NCI-H69 (cell line): Measurements from ENCODE around the gene PTPRN2.

ENCODE experiments used
- DNase-seq: peaks from one replicate; lab custom pipeline; 2025; lab: John Stamatoyannopoulos, UW

The PTPRN2 gene

DNA sequence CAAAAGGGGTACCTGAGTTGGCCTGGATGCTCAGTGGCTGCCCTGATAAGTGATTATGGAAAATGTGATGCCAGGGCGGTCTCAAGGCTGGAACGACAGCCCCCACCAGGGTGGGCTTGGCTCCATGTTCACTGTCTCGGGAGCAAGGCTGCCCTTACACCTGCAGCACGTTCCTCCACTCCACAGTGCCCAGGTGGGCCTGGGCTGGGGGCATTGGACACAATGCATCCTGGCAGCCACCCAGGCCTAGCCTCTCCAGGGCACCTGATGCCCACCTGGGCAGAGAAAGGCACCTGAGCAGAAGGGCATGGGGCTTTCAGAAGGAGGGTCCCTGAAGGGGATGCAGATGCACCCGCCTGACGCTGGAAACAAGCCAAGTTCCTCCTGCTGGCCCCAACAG lies 702.5 kb downstream of the PTPRN2 start:
- no peak for DNase-seq

DNA sequence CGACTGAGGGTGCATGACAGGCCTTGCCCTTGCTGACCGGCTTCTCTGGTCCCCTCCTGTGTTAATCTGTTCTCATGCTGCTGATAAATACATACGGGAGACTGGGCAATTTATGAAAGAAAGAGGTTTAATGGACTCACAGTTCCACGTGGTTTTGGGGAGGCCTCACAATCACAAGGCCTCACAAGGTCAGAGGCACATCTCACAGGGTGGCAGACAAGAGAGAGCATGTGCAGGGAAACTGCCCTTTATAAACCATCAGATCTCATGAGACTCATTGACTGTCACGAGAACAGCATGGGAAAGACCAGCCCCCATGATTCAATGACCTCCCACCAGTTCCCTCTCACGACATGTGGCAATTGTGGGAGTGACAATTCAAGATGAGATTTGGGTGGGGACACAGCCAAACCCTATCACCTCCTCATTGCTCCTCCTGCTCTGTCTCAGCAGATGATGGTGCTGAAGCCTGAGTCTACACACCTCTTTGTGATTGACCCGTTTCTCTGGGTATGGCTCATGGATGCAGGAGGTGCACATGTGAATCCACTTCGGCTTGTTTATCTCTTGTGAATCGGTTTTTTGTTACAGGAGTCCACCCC lies 703.1 kb downstream of the PTPRN2 start:
- DNase-seq = no peak

DNA sequence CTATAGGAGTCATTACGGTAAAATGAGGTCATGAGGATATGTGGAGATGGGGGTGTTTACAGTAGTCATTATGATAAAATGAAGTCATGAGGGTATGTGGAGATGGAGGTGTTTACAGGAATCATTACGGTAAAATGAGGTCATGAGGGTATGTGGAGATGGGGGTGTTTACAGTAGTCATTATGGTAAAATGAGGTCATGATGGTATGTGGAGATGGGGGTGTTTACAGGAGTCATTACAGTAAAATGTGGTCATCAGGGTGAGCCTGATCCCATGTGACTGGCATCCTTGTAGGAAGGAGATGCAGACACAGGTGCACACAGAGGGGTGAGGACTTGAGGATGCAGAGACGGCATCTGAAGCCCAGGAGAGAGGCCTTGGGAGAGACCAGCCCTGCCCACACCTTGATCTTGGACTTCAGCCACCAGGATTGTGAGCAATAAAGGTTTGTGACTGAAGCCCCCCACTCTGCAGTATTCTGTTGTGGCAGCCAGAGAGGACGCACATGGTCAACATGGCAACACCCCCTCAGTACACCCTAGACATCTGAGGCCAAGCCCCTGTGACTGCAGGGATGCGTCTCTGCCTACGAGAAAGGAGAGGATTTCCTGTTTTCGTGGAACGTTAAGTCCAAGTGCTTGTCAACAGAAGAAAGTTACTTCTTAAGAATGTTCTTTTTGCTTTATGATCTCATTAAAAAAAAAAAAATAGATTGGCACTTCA lies 706.4 kb downstream of the PTPRN2 start:
- DNase-seq = no peak

DNA sequence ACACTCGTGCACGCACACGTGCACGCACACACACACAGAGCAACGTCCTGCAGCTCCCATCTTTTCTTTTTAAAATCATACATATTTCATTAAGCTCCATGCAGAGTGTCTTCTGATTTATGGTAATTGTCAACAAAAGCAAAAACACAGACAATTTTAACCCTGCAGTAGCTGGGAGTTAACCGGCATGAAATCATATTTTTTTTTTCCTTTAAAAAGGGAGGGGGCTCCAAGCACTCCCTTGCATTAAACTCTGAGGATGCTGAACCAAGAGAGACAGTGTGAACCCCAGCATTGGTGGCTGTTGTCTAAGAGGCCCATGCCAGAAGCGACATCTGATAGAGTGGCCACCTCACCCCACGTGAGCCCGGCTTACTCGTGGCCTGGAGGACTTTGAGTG lies 708.2 kb downstream of the PTPRN2 start:
- no peak for DNase-seq

DNA sequence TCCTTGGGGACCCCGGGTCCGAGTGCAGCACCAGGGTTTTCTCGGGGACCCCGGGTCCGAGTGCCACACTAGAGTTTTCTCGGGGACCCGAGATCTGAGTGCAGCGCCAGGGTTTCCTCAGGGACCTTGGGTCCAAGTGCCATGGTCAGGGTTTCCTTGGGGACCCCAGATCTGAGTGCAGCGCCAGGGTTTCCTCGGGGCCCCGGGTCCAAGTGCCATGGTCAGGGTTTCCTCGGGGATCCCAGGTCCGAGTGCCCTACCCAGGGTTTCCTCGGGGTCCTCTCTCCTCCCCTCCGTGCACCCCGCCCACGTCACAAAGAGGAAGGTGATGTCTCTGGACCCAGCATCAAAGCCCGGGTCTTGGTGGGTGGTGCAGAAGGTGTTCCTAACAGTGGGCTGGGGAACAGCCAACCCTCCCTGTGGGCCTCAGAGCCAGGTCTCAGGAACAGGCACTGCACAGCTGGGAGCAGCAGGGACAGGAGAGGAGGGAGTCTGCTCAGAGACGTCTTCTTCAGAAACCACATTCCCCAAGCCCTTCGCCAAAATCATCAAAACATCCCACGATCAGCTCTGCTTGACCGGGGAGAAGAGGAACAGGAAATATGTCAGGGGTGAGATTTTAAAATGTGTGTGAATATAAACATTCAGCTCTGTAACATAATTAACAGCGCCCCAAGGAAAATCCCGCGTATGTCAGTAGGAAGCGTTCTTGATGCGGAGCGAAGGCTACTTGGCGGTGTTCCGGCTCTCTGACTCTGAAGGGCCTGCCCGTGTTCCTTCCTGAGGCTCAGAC lies 710.1 kb downstream of the PTPRN2 start:
- no peak for DNase-seq

DNA sequence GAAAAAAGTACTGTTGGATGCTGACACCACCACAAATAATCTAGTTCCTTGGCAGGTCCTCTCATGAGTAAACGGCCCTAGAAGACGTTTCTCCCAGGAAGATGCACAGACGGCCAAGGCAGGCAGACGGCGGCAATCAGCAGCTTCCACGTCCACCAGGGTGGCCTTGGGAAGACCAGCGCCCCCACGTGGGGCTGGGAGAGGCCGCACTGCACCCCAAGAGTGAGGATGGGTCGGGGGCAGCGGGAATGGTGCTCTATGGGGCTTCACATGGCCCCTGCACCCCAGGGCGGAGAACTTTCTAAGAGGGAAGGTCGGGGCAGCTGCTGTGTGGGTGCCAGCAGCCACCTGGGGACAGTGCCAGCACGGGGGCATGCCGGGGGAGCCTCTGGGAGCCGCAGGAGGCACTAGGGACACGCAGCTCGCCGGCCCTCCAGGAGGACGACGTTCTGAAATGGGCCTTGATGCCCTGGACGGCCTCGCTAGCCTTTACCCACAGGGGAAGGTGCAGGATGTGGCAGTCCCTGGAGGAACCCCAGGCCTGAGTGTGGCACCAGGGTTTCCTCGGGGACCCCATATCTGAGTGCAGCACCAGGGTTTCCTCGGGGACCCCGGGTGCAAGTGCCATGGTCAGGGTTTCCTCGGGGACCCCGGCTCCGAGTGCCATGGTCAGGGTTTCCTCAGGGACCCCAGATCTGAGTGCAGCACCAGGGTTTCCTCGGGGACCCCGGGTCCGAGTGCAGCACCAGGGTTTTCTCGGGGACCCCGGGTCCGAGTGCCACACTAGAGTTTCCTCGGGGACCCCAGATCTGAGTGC lies 710.9 kb downstream of the PTPRN2 start:
- DNase-seq = no peak

DNA sequence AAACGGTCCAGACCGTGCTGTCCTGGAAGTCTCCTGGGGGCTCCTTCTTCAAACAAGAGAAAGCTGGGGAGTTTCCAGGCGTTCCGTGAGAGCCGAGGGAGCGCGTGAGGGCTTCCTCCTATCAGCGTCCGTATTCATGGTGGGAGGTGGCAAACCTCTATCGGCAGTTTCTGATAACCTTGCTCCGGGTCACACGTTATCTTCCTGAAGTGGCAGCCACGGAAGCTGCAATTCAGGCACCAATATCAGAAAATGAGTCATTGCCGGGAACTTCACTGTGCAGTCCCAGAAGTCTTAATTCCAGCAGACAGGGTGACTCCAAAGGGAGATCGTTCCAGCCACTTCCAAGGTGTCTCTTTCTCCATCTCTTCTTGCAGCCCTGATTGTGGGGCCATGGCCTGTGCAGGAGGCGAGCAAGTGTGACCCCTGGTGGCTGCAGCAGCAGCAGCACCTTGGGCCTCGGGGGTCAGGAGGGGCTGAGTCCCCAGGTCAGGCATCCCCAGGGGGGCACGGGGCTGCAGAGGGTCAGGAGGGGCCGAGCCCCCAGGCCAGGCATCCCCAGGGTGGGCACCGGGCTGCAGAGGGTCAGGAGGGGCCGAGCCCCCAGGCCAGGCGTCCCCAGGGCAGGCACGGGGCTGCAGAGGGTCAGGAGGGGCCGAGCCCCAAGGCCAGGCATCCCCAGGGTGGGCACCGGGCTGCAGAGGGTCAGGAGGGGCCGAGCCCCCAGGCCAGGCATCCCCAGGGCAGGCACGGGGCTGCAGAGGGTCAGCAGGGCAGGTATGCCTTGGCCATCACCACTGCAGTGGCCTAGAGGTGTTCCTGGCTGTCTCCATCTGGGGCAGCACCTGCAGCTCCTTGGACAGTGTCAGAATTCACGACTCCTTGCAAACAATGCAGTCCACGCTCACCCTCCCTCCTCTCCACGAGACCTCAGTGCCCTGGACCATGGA lies 712.1 kb downstream of the PTPRN2 start:
- peak; percentile 24 for DNase-seq

DNA sequence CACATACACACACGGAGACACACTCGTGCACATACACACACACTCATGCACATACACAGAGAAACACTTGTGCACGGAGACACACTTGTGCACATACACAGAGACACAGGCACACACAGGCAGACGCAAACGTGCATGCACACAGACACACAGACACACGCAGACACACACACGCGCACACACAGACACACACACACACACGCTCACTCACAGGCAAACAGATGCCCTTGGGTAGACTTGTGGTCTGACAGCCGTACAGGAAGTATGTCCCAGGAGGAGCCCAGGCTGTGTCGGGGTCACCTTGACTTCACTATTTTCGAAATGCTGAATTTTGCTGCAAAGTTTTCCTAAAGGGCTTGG lies 712.8 kb downstream of the PTPRN2 start:
- DNase-seq = no peak

DNA sequence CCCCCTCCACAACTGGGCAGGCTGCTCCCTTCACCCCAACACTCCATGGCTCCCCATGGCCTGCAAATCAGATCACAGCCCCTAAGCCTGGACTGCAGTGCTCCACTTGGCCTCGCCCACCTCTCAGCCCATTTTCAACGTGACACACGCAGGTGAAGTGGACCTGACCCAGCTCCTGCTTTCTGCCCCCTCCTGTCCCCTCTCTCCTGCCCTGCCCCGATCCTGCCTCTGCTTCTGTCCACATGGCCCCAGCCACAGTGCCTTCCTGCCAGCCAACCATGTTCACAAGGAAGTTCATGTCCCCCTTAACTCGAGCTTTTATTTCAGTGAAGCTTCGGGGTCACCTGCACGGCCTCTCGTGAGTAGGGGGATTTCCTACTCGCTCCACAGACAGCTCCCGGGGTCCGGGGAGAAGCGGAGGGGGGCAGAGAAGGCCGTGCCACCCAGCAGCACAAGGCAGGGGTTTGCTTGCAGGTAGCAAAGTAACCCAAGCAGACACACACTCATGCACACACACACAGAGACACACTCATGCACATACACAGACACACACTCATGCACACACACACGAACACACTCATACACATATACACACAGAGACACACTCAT lies 713.3 kb downstream of the PTPRN2 start:
- DNase-seq = no peak

DNA sequence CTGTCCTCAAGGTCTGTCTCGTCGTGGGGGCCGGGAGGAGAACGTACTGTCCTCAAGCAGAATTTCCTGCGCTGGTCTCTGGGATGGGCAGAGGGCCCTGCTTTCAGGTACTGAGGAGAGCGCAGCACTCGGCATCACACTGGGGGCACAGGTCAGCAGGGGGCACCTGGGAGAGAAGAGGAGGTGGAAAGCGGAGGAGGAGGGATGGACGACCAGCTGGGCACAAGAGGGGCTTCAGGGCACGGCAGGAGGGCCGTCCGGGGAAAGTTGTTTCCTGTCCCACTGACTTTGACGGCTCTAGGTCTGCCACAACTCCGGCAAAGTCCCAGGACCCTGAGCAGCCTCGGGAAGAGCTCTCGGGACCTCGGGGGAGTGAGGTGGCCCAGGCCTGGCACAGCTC lies 714.0 kb downstream of the PTPRN2 start:
- DNase-seq = no peak

DNA sequence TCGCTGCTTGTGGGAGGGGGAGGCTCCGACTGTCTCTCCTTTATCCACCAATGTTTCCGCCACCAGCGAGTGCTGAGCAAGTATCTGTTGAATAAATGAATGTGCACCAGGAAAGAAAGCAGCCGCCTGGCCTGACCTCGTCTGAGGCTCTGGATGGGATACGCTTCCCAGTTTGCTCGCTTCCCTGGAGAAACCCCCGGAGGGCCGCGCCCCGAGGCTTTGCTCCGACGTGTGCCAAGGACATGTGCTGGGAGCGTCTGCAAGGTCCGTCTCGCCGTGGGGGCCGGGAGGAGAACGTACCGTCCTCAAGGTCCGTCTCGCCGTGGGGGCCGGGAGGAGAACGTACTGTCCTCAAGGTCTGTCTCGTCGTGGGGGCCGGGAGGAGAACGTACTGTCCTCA lies 714.4 kb downstream of the PTPRN2 start:
- no peak for DNase-seq

DNA sequence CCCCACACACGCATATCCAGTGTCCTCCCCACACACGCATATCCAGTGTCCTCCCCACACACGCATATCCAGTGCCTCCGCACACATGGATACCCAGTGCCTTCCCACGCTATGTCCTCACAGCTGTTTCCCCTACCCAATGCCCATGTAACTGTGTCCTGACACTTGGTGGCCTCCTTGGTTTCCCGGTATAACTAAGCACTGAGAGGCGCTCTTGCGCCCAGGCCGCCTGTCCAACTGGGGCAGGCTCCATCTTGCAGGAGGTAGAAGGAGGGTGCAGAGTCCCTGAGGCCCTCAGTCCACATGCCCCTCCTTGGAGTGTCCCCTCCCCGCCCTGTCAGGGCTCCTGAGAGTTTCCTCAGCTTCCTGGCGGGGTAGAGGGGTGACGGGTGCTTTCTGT lies 715.2 kb downstream of the PTPRN2 start:
- DNase-seq = no peak

DNA sequence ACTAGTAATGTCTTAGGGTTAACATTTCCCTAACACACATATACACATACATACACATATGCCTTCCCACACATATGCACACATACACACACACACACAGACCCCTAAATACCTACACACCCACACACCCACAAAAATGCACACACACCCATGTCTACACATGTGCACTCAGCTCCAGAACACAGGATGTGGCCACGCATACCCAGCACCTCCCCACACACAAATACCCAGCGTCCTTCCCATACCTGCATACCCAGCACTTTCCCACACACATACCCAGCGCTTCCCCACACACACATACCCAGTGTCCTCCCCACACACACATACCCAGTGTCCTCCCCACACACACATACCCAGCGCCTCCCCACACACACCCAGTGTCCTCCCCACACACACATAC lies 715.9 kb downstream of the PTPRN2 start:
- DNase-seq = no peak

DNA sequence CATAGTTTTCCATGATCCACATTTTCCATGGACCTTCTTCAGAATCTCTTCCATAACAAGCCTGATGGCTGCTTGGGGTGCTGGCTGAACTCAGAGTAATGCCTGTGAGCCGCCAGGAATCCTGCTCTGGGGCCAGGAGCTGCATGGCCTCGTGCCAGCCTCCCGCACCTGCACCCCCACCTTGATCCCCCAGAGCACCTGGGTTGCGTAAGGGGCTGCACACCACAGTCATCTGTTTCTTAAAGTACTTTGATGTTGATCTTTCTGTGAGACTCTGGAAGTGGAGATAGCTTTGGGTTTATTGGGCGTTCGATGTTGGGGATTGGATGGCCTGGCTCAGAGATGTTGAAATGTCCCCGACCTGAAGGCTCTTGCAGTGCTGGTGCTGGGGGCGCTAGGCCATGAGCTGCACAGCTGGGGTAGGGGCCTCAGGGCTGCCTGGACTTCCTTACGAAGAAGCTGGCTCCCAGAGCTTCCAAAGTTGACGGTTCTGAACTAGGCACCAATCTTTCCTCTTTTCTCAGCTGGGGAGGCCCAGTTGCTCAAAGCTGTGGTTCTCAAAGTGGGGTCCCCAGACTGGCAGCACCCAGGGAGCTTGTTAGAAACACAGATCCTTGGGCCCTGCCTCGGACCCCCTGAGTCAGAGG lies 716.9 kb downstream of the PTPRN2 start:
- no peak for DNase-seq

DNA sequence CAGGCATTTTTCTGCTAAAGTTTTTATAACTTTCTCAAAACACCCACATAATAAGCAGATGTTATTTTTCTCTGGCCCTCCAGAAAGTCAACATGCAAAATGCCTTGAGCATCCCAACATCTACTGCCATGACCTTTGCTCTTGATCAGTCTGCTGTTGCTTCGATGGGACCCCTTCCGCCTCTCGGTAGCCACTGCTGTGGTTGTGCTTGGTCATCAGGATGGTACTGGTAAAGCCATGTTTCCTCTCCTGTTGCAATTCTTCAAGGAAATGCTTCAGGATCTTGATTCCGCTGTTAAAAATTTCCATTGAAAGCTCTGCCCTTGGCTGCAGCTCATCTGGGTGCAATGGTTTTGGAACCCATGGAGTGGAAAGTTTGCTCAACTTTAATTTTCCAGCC lies 717.8 kb downstream of the PTPRN2 start:
- no peak for DNase-seq

DNA sequence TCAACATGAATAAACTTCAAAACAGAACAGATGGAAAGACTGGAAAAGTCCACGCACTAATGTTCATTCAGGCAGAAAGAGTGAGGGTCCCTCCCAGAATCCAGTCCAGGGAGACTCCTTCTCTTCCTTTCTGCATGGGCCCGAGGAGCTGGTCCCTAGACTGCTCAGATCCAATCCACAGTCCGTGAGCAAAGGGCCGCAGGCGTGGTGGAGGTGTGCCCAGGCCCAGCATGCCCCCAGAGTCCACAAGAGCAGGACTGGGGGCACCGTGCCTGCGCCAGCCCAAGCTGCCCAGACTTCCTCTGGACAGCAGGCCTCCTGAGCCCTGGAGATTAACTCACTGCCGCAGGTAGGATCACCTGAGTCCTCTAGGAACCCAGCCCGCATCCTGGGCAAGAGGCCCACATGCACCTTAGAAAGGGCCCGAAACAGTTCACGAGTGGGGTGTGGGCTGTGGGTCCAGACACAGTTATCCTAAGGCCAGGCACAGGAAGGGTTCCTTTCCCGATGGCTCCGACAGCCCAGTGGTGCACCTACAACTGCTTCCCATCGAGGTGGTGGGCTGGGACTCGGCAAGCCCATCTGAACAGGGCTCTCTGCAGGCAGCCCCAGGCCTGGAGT lies 719.8 kb downstream of the PTPRN2 start:
- DNase-seq = no peak

DNA sequence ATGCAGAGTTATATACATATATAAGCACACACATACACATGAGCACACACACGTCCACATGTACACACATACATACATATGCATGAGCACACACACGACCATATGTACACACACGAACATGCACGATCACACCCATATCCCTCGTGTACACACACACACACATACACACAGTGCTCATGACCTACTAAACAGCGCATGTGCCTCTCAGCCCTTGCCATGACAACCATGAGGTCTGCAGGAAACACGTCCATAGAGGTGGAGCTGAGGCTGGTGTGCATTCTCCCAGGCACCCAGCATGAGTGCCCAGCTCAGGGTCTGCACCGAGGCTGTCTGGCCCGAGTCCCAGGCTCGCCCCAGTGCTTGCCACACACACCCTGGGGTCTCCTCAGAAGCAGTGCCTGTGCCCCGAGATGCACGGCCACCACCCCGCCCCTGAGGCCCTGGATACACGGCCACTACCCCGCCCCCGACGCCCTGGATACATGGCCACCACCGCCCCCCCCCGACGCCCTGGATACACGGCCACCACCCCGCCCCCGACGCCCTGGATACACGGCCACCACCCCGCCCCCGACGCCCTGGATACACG lies 721.2 kb downstream of the PTPRN2 start:
- DNase-seq = no peak

DNA sequence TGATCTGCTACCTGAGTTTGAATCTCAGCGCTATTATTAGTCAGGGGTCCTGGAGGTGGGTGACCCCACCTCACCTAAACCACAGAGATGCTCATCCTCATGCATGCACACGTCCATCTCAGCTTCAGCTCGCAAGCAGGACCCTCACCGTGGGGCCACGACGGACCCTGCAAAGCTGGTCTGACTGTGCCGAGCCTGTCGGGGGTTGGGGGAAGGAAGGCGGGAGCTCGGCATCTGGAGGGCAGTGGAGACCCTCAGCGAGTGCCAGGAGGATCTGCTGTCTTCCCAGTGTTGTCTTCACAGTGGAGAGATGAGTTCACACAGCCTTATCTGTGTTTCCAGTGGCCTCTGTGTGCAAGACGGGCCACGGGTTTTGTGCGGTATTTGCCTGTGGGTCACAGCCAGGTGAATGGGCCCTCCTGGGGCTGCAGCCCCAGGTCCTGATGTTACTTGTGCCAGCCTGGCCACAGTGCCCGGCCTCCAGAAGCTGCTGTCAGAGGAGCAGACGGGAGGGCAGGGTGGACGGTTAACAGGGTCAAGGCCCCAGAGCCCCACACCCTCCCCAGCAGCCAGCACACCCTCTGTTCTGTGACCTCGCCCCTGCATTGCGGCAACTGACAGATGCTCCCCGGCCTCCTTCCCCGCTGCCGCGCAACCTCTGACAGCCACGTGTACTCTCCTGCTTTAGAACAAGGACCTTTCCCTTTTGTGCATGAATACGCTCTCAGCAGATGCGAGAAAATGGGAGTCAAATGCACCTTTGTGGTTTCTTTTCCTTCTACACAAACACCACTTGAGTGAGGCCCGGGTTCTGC lies 722.1 kb downstream of the PTPRN2 start:
- DNase-seq = no peak

DNA sequence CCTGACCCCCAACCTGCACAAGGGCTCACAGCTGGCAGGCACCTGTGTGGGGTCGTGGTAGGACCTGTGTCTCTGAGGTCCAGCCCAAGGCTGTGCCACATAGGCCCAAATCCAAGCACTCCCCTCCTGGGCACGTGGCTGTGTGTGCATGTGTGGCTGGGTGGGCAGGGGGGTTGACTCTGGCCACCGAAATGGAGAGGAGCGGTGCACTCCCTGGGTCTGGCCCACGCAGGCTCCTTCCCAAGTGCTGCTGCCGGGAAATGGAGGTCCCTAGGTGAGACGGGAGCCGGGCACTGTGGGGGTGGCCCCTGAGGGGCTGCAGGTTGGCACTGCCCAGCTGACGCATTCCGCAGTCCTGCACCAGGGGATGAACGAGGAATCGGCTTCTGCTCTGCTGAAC lies 722.7 kb downstream of the PTPRN2 start:
- no peak for DNase-seq
